Measurements from ENCODE around the gene MAGEB3. TPM values are rescaled to one million over a fixed set of nuclear protein-coding genes. Genes with fewer than 3 reads are reported as not detected.

The MAGEB3 gene
- total RNA-seq, 4 donors from 2014 or later: not detected

DNA sequence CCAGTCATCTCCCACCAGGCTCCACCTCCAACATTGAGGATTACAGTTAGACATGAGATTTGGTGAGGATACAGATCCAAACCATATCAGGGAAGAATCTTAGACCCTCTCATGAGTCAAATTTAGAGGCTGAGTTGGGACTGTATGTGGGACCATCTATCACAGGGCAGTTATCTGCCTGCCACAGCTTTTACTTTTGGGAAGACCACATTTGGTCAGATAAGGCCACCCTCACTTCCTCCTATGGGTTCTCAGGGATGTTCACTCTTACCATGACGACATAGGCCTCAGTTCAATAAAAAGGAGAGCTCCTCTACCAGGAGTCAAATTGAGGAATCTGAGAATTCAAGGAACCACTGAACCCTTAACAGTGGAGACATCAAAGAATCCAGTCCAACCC lies 13.0 kb upstream of the MAGEB3 start:
- TF ChIP-seq, protein P1, sequence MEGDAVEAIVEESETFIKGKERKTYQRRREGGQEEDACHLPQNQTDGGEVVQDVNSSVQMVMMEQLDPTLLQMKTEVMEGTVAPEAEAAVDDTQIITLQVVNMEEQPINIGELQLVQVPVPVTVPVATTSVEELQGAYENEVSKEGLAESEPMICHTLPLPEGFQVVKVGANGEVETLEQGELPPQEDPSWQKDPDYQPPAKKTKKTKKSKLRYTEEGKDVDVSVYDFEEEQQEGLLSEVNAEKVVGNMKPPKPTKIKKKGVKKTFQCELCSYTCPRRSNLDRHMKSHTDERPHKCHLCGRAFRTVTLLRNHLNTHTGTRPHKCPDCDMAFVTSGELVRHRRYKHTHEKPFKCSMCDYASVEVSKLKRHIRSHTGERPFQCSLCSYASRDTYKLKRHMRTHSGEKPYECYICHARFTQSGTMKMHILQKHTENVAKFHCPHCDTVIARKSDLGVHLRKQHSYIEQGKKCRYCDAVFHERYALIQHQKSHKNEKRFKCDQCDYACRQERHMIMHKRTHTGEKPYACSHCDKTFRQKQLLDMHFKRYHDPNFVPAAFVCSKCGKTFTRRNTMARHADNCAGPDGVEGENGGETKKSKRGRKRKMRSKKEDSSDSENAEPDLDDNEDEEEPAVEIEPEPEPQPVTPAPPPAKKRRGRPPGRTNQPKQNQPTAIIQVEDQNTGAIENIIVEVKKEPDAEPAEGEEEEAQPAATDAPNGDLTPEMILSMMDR (IDR thresholded peaks at IDR 0.05; ENCODE audit: low read depth): no peak

DNA sequence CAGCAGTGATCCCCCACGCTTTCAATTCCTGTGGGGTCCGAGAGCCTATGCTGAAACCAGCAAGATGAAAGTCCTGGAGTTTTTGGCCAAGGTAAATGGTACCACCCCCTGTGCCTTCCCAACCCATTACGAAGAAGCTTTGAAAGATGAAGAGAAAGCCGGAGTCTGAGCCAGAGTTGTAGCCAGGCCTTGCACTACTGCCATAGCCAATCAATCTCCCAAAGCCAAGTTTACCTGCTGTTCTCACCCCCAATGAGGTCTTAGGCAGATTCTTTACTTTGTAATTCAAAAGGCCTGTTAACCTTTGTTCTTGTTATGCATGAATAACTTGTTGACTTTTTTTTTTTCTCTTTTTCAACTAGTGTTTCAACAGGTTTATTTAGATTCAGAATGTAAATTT lies 11.1 kb upstream of the MAGEB3 start:
- TF ChIP-seq, protein P1 (IDR thresholded peaks at IDR 0.05; ENCODE audit: low read depth): no peak

GRCh38 chrX:30220661-30221060 lies 9.8 kb upstream of the MAGEB3 start:
- TF ChIP-seq, protein P1 (IDR thresholded peaks at IDR 0.05; ENCODE audit: low read depth): no peak

- TF ChIP-seq, protein P1 (IDR thresholded peaks at IDR 0.05; ENCODE audit: low read depth): no peak
Observed at GRCh38 chrX:30224536-30224935, 5.9 kb upstream of the MAGEB3 start.

DNA sequence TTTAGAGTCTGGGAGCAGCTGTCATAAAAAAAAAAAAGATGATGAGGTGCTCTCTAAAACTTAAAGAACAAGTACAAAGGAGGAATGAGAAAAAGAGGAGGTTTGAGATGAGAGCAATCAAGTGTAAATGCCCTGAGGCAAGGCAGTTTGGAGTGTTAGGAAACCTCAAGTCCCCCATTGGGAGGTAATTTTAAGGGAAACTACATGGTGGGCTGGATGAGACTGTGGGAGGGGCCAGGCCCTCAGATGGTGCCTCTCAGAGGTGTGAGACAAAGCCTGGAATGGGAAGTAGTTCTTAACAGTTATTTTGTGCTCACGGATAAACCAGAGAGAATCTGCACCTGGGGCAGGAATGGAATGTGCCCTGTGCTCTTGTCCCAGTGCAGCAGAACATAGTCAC lies 1.9 kb upstream of the MAGEB3 start:
- TF ChIP-seq, protein P1 (IDR thresholded peaks at IDR 0.05; ENCODE audit: low read depth): no peak

- TF ChIP-seq, protein P1 (IDR thresholded peaks at IDR 0.05; ENCODE audit: low read depth): no peak
Observed at GRCh38 chrX:30241724-30242415, 11.4 kb downstream of the MAGEB3 start, which contains the start of gene MAGEB4. MAGEB4 (plus strand) TSS chrX:30242000; CDS start chrX:30242136, 136 bp downstream.

DNA sequence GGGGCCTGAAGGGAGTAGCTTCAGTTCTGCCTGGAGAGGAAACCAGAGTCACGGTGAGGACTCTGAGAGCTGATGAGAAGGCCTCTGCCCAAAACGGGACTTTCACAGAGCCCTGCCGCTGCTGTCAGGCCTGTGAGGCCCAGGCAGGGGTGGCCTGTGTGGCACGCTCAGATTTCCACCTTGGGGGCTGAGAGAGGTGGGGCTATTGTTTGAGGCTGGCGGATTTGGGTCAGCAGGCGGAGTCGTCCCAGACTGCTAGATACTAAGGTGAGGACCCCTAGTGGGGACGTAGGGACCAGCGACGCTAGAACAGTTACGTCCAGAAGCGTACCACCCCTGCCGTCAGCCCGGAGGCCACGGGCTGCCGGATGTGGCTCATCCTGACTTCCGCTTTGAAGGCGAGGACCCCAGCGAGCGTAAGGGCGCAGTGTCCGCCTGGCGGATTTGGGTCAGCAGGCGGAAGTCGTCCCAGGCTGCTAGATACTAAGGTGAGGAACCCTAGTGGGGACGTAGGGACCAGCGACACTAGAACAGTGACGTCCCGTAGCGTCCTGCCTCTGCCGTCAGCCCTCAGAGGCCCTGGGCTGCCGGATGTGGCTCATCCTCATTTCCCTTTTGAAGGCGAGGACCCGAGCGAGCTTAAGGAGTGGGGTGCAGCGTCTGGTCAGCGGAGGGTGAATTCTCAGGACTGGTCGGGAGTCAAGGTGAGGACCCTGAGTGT lies 16.5 kb downstream of the MAGEB3 start, which contains the start of gene MAGEB1:
TSS of gene MAGEB1 (plus strand) at position 378 of the 721 bp plus-strand sequence. CDS start 3,348 bp downstream, outside the sequence.
- TF ChIP-seq, protein P1 (IDR thresholded peaks at IDR 0.05; ENCODE audit: low read depth): no peak
